ENCODE data around the gene DOCK2.

DOCK2 gene

GRCh38 chr5:169785771-169786618 lies 148.9 kb downstream of the DOCK2 start:
- TF ChIP-seq CTCF (IDR thresholded peaks at IDR 0.05; ENCODE audit: low read depth, low read length) = no peak
- H3K4me3 ChIP-seq (replicated peaks in 1 of 2; ENCODE audit: low read depth in 2 of 2, low read length in 2 of 2) = no peak overlapping the region
- DNase-seq (ENCODE audit: low read depth in 2 of 2) = peak in 1 of 2 donors; percentile 34

- peak; percentile 46 to 85 for DNase-seq (ENCODE audit: low read depth in 2 of 2)
Observed at GRCh38 chr5:169788168-169788567, 151.1 kb downstream of the DOCK2 start.

GRCh38 chr5:169789417-169789940 lies 152.4 kb downstream of the DOCK2 start:
- DNase-seq (ENCODE audit: low read depth in 2 of 2) = no peak
- H3K4me3 ChIP-seq (replicated peaks in 1 of 2; ENCODE audit: low read depth in 2 of 2, low read length in 2 of 2) = no peak overlapping the region

More at GRCh38 chr5:169788168-169788567, 151.1 kb downstream of the DOCK2 start:
- no peak for TF ChIP-seq CTCF (IDR thresholded peaks at IDR 0.05; ENCODE audit: low read depth, low read length)
- H3K4me3 ChIP-seq (replicated peaks in 1 of 2; ENCODE audit: low read depth in 2 of 2, low read length in 2 of 2) = no peak overlapping the region

GRCh38 chr5:169791251-169791650 lies 154.2 kb downstream of the DOCK2 start:
- TF ChIP-seq CTCF (IDR thresholded peaks at IDR 0.05; ENCODE audit: low read depth, low read length) = no peak
- no peak for DNase-seq (ENCODE audit: low read depth in 2 of 2)
- no peak overlapping the region for H3K4me3 ChIP-seq (replicated peaks in 1 of 2; ENCODE audit: low read depth in 2 of 2, low read length in 2 of 2)

More at GRCh38 chr5:169789417-169789940, 152.4 kb downstream of the DOCK2 start:
- no peak for TF ChIP-seq CTCF (IDR thresholded peaks at IDR 0.05; ENCODE audit: low read depth, low read length)

- DNase-seq (ENCODE audit: low read depth in 2 of 2) = no peak
- no peak for TF ChIP-seq CTCF (IDR thresholded peaks at IDR 0.05; ENCODE audit: low read depth, low read length)
- no peak overlapping the region for H3K4me3 ChIP-seq (replicated peaks in 1 of 2; ENCODE audit: low read depth in 2 of 2, low read length in 2 of 2)
Observed at GRCh38 chr5:169795338-169795737, 158.3 kb downstream of the DOCK2 start.

DNA sequence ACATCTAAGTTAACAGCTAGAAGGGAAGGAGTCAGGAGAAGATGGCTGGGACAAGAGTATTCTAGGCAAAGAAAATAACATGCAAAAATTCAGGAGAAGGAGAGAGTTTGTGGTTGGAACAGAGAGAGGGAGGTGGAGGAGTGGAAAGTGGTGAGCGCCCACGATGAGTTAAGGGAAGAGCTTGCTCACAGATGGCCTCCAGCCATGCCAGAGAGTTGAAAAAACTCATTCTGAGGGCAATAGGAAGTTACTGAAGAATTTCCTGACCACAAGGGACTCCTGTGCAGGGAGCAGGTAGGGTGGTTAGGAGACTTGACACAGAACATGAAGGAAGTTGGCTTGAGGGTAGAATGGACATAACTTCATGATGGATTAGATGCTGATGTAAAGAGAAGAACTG lies 159.7 kb downstream of the DOCK2 start:
- DNase-seq (ENCODE audit: low read depth in 2 of 2) = no peak
- no peak for TF ChIP-seq CTCF (IDR thresholded peaks at IDR 0.05; ENCODE audit: low read depth, low read length)
- no peak overlapping the region for H3K4me3 ChIP-seq (replicated peaks in 1 of 2; ENCODE audit: low read depth in 2 of 2, low read length in 2 of 2)

Data from cardiac fibroblast (primary cell).